ENCODE results near the gene COX4I2. TPM values are rescaled to one million over a fixed set of nuclear protein-coding genes. Genes with fewer than 3 reads are reported as not detected.
A peak's percentile ranks its signal among the peaks of the same experiment; 100 is the strongest.

Gene COX4I2
- total RNA-seq, 2 experiments from 2014 or later: not detected

- Mint-ChIP-seq H3K4me3 (no peak overlapping the region), H3K27ac (peak overlapping the region; percentile 84), H3K36me3 (ENCODE audit: low read depth) (peaks cover 71% of the 10 kb centered on the region), H3K9me3 (ENCODE audit: low read depth) (no peaks in the 10 kb centered on the region), H3K27me3 (no peaks in the 10 kb centered on the region), H3K4me1 (peaks cover 87% of the 10 kb centered on the region)
- no peak for DNase-seq
- ATAC-seq: no peak
- ChIA-PET POLR2A (interaction anchor here (1.1 kb wide), 1 partner anchor 20 kb away, joined by 5 read pairs; no protein-coding TSS in a partner anchor), CTCF (interaction anchor here (1.5 to 6.0 kb wide), 3 partner anchors 17 to 75 kb away, joined by 3 to 34 read pairs (median 5); no protein-coding TSS in a partner anchor)
- intact Hi-C loops (cut with DNase I, micrococcal nuclease): no loop called here
These were observed 41.0 kb downstream of the COX4I2 start for GRCh38 chr20:31678389-31679356.

- Mint-ChIP-seq H3K4me3 (no peak overlapping the region), H3K36me3 (ENCODE audit: low read depth) (peaks cover 73% of the 10 kb centered on the region), H3K4me1 (peaks cover 87% of the 10 kb centered on the region), H3K27me3 (no peaks in the 10 kb centered on the region), H3K27ac (peak overlapping the region; percentile 84), H3K9me3 (ENCODE audit: low read depth) (no peaks in the 10 kb centered on the region)
- ChIA-PET CTCF (interaction anchor here (1.2 to 1.9 kb wide), 2 partner anchors 21 to 44 kb away, joined by 3 to 5 read pairs; no protein-coding TSS in a partner anchor), POLR2A (no interaction called here)
- no peak for ATAC-seq
- intact Hi-C loops (cut with DNase I, micrococcal nuclease): no loop called here
- DNase-seq: no peak
These were observed 41.9 kb downstream of the COX4I2 start for GRCh38 chr20:31679357-31680285.

GRCh38 chr20:31680286-31681127 is 42.8 kb downstream of the COX4I2 start:
- no peak for ATAC-seq
- H3K9me3 Mint-ChIP-seq (ENCODE audit: low read depth): no peaks in the 10 kb centered on the region
- peaks cover 85% of the 10 kb centered on the region for H3K4me1 Mint-ChIP-seq
- H3K36me3 Mint-ChIP-seq (ENCODE audit: low read depth): peaks cover 67% of the 10 kb centered on the region
- ChIA-PET CTCF (interaction anchor here (1.2 to 1.9 kb wide), 2 partner anchors 20 to 43 kb away, joined by 3 to 5 read pairs; no protein-coding TSS in a partner anchor), POLR2A (no interaction called here)
- no peak for DNase-seq
- no peak overlapping the region for H3K4me3 Mint-ChIP-seq
- intact Hi-C loops (cut with DNase I, micrococcal nuclease): no loop called here
- no peaks in the 10 kb centered on the region for H3K27me3 Mint-ChIP-seq
- peak overlapping the region; percentile 74 for H3K27ac Mint-ChIP-seq

DNA sequence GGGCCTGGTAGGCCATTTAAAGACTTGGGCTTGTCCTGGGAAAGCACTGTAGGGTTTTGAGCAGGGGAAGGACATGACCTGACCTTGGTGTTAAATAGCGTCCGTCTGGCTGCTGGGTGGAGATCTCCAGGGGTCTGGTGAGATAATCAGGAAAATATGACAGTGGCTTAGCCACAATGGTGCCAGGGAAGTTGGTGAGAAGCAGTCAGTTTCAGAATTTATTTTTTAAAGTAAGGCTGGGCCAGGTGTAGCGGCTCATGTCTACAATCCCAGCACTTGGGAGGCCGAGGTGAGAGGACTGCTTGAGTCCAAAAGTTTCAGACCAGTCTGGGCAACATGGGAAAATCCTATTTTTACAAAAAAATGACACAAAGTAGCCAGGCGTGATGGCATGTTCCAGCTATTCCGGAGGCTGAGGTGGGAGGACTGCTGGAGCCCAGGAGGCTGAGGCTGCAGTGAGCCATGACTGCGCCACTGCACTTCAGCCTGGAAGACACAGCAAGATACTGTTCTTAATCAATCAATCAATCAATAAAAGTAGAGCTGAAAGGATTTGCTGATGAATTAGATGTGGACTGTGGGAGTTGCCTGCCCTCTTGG is 43.5 kb downstream of the COX4I2 start:
- no peak for DNase-seq
- ChIA-PET CTCF (no interaction called here), POLR2A (no interaction called here)
- Mint-ChIP-seq H3K9me3 (ENCODE audit: low read depth) (no peaks in the 10 kb centered on the region), H3K4me1 (peaks cover 85% of the 10 kb centered on the region), H3K36me3 (ENCODE audit: low read depth) (peaks cover 66% of the 10 kb centered on the region), H3K4me3 (no peak overlapping the region), H3K27ac (peak overlapping the region; percentile 74), H3K27me3 (no peaks in the 10 kb centered on the region)
- intact Hi-C loops (cut with DNase I, micrococcal nuclease): no loop called here
- ATAC-seq: no peak

DNA sequence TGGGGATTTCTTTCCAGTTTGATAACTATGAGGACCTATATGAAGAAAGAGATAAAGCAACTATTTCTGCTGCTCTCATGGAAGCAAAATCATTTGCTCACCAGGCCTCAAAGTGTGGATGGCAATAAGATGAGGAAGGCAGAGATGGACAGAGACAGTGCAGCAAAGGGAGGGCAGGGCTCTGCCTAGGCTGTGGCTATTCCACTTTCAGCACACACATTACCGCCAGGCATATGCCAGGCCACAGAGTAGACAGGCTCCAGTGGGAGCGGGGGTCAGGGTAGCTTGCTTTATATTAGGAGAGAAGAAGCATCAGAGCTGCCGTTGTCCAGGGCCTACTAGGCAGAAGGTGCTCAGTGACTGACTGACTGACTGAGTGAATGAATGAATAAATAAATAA is 44.1 kb downstream of the COX4I2 start:
- ChIA-PET CTCF (no interaction called here), POLR2A (no interaction called here)
- DNase-seq (no peak), ATAC-seq (no peak)
- H3K4me3 Mint-ChIP-seq: no peak overlapping the region
- peak overlapping the region; percentile 74 for H3K27ac Mint-ChIP-seq
- H3K36me3 Mint-ChIP-seq (ENCODE audit: low read depth): peaks cover 66% of the 10 kb centered on the region
- H3K4me1 Mint-ChIP-seq: peaks cover 84% of the 10 kb centered on the region
- intact Hi-C loops (cut with DNase I, micrococcal nuclease): no loop called here
- no peaks in the 10 kb centered on the region for H3K27me3 Mint-ChIP-seq
- H3K9me3 Mint-ChIP-seq (ENCODE audit: low read depth): no peaks in the 10 kb centered on the region

DNA sequence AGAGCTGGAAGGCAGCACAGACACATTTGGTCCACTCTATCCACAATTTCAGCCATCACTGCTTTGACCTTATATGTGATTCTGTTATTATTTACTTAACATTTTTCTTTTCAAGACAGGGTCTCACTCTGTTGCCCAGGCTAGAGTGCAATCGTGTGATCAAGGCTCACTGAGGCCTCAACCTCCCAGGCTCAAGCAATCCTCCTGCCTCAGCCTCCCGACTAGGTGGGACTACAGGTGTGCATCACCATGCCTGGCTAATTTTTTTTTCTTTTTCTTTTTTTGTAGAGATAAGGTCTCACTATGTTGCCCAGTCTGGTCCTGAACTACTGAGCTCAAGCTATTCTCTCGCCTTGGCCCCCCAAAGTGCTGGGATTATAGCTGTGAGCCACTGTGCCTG is 44.6 kb downstream of the COX4I2 start:
- Mint-ChIP-seq H3K27me3 (no peaks in the 10 kb centered on the region), H3K4me1 (peaks cover 84% of the 10 kb centered on the region), H3K27ac (no peak overlapping the region), H3K9me3 (ENCODE audit: low read depth) (no peaks in the 10 kb centered on the region), H3K4me3 (no peak overlapping the region), H3K36me3 (ENCODE audit: low read depth) (peaks cover 70% of the 10 kb centered on the region)
- ChIA-PET CTCF (interaction anchor here (1.0 to 1.1 kb wide), 2 partner anchors 9 to 40 kb away, joined by 3 read pairs; partner anchors contain the start of gene BCL2L1), POLR2A (no interaction called here)
- intact Hi-C loops (cut with DNase I, micrococcal nuclease): no loop called here
- DNase-seq: no peak
- ATAC-seq: no peak

DNA sequence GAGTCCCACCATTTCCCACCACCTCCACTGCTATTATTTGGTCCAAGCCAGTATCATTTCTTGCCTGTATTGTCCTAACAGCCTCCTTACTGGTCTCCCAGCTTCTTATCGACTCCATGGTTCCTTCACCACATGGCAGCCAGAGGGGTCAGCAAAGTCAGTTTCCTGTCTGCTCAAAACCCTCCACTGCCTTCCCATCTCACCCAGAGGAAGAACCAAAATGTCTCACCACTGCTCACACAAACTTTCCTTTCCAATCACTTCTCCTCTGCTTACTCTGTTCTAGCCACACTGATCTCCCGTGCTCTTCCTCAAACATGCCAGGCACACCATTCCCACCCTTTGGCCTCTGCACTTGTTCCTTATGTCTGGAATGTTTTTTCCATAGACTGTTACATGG is 45.2 kb downstream of the COX4I2 start:
- peaks cover 81% of the 10 kb centered on the region for H3K4me1 Mint-ChIP-seq
- CTCF ChIA-PET: interaction anchor here (1.0 to 1.1 kb wide), 2 partner anchors 9 to 39 kb away, joined by 3 read pairs; partner anchors contain the start of gene BCL2L1

DNA sequence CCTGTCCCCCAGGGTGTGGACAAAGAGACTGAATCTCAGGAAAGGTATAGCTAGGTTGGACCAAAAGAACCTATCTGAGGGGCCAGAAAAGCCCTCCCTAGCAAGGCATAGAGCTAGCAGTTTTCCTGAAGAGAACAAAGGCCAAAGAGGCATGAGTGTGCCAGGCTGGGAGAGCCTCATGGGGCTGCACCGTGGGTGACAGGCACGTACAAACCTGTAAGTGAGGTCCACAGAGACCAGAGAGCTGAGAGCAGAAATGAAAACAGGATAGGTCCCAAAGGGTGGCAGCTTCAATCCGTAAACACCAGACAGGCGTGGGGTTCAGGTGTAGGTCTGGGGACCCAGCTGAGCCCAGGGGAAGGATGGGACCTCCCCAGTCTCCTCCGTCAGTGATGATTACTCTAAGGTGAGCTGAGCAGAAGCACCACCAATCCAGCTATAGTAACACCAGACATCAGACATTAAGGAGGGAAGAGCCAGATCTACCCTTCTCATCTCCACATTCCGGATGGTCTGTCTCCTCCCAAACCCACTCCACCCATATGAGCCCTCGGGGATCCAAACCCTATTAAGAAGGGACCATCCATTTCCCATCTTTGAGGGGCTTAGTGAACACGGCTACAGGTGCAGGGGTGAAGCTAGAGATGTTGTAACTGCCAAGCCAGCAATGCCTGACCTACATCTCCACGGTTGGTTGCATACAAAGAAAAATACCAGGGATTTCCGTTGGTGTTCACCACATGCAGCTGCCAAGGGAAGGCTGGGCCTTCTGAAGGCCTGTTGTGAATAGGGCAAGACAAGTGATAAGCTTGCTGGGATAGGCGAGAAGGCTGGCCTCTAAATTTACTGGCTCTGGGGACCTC is 46.7 kb downstream of the COX4I2 start:
- H3K27ac Mint-ChIP-seq: peak overlapping the region; percentile 83
- no peak overlapping the region for H3K4me3 Mint-ChIP-seq
- DNase-seq (no peak), ATAC-seq (peak; percentile 33)
- H3K4me1 Mint-ChIP-seq: peaks cover 72% of the 10 kb centered on the region
- ChIA-PET CTCF (interaction anchor here (0.6 to 2.5 kb wide), 9 partner anchors 8 to 206 kb away, joined by 3 to 13 read pairs (median 4); no protein-coding TSS in a partner anchor), POLR2A (interaction anchor here (1.0 to 1.1 kb wide), 2 partner anchors 8 to 23 kb away, joined by 3 to 4 read pairs; no protein-coding TSS in a partner anchor)
- no peaks in the 10 kb centered on the region for H3K9me3 Mint-ChIP-seq (ENCODE audit: low read depth)
- peaks cover 62% of the 10 kb centered on the region for H3K36me3 Mint-ChIP-seq (ENCODE audit: low read depth)
- intact Hi-C loops (cut with DNase I, micrococcal nuclease): no loop called here
- H3K27me3 Mint-ChIP-seq: no peaks in the 10 kb centered on the region

More for the DNA sequence above, 45.2 kb downstream of the COX4I2 start:
- Mint-ChIP-seq H3K36me3 (ENCODE audit: low read depth) (peaks cover 69% of the 10 kb centered on the region), H3K9me3 (ENCODE audit: low read depth) (no peaks in the 10 kb centered on the region), H3K27me3 (no peaks in the 10 kb centered on the region), H3K27ac (peak overlapping the region; percentile 32), H3K4me3 (no peak overlapping the region)
- intact Hi-C loops (cut with DNase I, micrococcal nuclease): no loop called here
- ATAC-seq (no peak), DNase-seq (no peak)
- POLR2A ChIA-PET: interaction anchor here (0.6 kb wide), 1 partner anchor 10 kb away, joined by 4 read pairs; no protein-coding TSS in a partner anchor

- DNase-seq: no peak
- Mint-ChIP-seq H3K9me3 (ENCODE audit: low read depth) (no peaks in the 10 kb centered on the region), H3K27me3 (no peaks in the 10 kb centered on the region), H3K4me3 (no peak overlapping the region), H3K36me3 (ENCODE audit: low read depth) (peaks cover 60% of the 10 kb centered on the region), H3K27ac (peak overlapping the region; percentile 71), H3K4me1 (peaks cover 60% of the 10 kb centered on the region)
- no peak for ATAC-seq
- ChIA-PET POLR2A (no interaction called here), CTCF (interaction anchor here (0.8 to 1.1 kb wide), 3 partner anchors 10 to 31 kb away, joined by 3 to 6 read pairs (median 4); no protein-coding TSS in a partner anchor)
- intact Hi-C loops (cut with DNase I, micrococcal nuclease): no loop called here
These were observed 48.3 kb downstream of the COX4I2 start for GRCh38 chr20:31685853-31686643.
